ENCODE data around the gene SPATA6.

GRCh38 chr1:48329486-48329885 lies 142.5 kb downstream of the SPATA6 start:
- no peak for TF ChIP-seq CTCF (CRISPR knock-in tag; IDR thresholded peaks at IDR 0.05)
- TF ChIP-seq NFE2L2 (IDR thresholded peaks at IDR 0.05; ENCODE audit: low read length) = no peak
- no peak for TF ChIP-seq ZBTB39 (CRISPR knock-in tag; IDR thresholded peaks at IDR 0.05)
- TF ChIP-seq ATF6 (CRISPR knock-in tag; conservative IDR thresholded peaks at IDR 0.05) = no peak
- no peak for TF ChIP-seq MXI1 (IDR thresholded peaks at IDR 0.05; ENCODE audit: borderline replicate concordance, low read depth, low read length)
- no peak for TF ChIP-seq BCLAF1 (IDR thresholded peaks at IDR 0.05)
- no peak for TF ChIP-seq KLF16 (CRISPR knock-in tag; IDR thresholded peaks at IDR 0.05)
- no peak for TF ChIP-seq FOXP1 (IDR thresholded peaks at IDR 0.05)
- TF ChIP-seq FOXP1 (CRISPR knock-in tag; IDR thresholded peaks at IDR 0.05) = no peak
- no peak for TF ChIP-seq NR3C1 (CRISPR knock-in tag; IDR thresholded peaks at IDR 0.05)
- TF ChIP-seq ZNF282 (IDR thresholded peaks at IDR 0.05; ENCODE audit: partially characterized antibody) = no peak
- TF ChIP-seq CBX1 (IDR thresholded peaks at IDR 0.05; ENCODE audit: low read depth) = no peak
- no peak for TF ChIP-seq SP1 (IDR thresholded peaks at IDR 0.05)
- no peak for TF ChIP-seq SP1 (CRISPR knock-in tag; IDR thresholded peaks at IDR 0.05)

Data from HepG2 (cell line).